HG02970 (cell line): ENCODE measurements around the gene ARHGEF25.
"Not testable (repeated sequence)": the region's sequence is repeated elsewhere in the genome, so short reads cannot be mapped to it uniquely, and the experiment has no call there.

Experiments
- ATAC-seq: cut with Tn5 transposase; IDR thresholded peaks from one replicate; pipeline ENCODE4 v1.9.1; 2021; ENCODE audit warnings: mild to moderate bottlenecking, moderate library complexity, moderate number of reproducible peaks; ENCODE audit not compliant: unreplicated experiment, low FRiP score

ARHGEF25 gene

GRCh38 chr12:57611108-57611826 is at the start of gene ARHGEF25:
Gene ARHGEF25, plus strand, starts transcription at chr12:57611435. Its CDS starts 460 bp downstream, at chr12:57611895.
- ATAC-seq, result no peak

- ATAC-seq, result no peak
Measured at GRCh38 chr12:57563358-57563757, 47.9 kb upstream of the ARHGEF25 start.

- ATAC-seq, result no peak
Measured at GRCh38 chr12:57564178-57564740, 47.0 kb upstream of the ARHGEF25 start.

- no peak for ATAC-seq
Measured at GRCh38 chr12:57568838-57569237, 42.4 kb upstream of the ARHGEF25 start.

- no peak for ATAC-seq
Measured at GRCh38 chr12:57569858-57570257, 41.4 kb upstream of the ARHGEF25 start.

GRCh38 chr12:57570438-57570837 is 40.8 kb upstream of the ARHGEF25 start:
- ATAC-seq, result not testable (repeated sequence)

GRCh38 chr12:57571926-57572762 is 39.1 kb upstream of the ARHGEF25 start:
- ATAC-seq, result no peak

- no peak for ATAC-seq
Measured at GRCh38 chr12:57574795-57575194, 36.4 kb upstream of the ARHGEF25 start.

GRCh38 chr12:57575771-57576612 is 35.2 kb upstream of the ARHGEF25 start:
- no peak for ATAC-seq

GRCh38 chr12:57576613-57577160 is 34.5 kb upstream of the ARHGEF25 start:
- ATAC-seq, result no peak

GRCh38 chr12:57577981-57578758 is 33.1 kb upstream of the ARHGEF25 start:
- no peak for ATAC-seq

GRCh38 chr12:57579011-57579410 is 32.2 kb upstream of the ARHGEF25 start:
- no peak for ATAC-seq

- ATAC-seq, result no peak
Measured at GRCh38 chr12:57579677-57580465, 31.4 kb upstream of the ARHGEF25 start.

- no peak for ATAC-seq
Measured at GRCh38 chr12:57580466-57580795, 30.8 kb upstream of the ARHGEF25 start.

GRCh38 chr12:57581802-57582201 is 29.4 kb upstream of the ARHGEF25 start:
- no peak for ATAC-seq

- ATAC-seq, result no peak
Measured at GRCh38 chr12:57582440-57582839, 28.8 kb upstream of the ARHGEF25 start.

- peak; percentile 88 for ATAC-seq
Measured at GRCh38 chr12:57583008-57583831, 28.0 kb upstream of the ARHGEF25 start.

- no peak for ATAC-seq
Measured at GRCh38 chr12:57584050-57584449, 27.2 kb upstream of the ARHGEF25 start.
